HPDE6-E6E7 (cell line): ENCODE results near the gene EHBP1.

Experiments
- DNase-seq: peaks from one replicate; pipeline ENCODE4 v3.0.0; 2011; ENCODE audit warnings: missing footprints; ENCODE audit errors: extremely low spot score

EHBP1 gene

GRCh38 chr2:62705007-62705829 lies at the start of gene EHBP1:
Gene EHBP1, plus strand, starts transcription at chr2:62705713. Its CDS starts 1,479 bp downstream, at chr2:62707192.
- peak; percentile 97 for DNase-seq

DNA sequence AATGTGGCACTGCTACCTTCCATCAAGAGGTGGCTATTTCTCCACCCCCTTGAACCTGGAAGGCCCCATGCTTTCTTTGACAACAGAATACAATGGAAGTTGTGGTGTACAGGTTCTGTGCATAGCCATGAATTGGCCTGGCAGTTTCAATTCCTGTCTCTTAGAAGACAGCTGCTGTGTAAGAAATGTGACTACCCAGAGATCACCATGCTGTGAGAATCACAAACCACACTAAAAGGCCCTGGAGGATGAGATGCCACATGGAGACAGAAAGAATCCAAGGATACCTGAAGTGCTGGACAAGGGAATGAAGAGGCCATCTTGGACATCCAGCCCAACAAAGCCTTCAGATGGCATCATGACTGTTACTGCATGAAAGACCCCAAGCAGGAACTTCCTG lies 47.7 kb upstream of the EHBP1 start:
- DNase-seq, result no peak

DNA sequence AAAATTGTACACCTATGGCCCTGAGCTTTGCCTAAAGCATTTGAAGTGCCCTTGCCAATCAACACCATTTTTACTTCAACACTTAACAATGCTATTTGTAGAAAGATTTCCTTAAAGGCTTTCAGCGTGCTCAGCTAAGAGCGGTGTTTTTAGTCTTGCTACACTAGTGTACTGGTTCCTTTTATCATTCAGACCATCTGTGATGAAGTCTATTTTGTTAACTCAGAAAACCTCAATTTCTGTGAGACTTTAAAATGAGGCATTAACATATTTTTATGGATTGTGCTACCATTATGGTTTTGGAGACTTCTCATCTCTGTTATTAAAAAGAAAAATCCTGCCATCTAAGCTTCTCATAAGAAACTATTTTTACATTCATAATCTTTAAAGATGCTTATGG lies 46.6 kb upstream of the EHBP1 start:
- no peak for DNase-seq

- no peak for DNase-seq
Measured at GRCh38 chr2:62660087-62660486, 45.4 kb upstream of the EHBP1 start.

DNA sequence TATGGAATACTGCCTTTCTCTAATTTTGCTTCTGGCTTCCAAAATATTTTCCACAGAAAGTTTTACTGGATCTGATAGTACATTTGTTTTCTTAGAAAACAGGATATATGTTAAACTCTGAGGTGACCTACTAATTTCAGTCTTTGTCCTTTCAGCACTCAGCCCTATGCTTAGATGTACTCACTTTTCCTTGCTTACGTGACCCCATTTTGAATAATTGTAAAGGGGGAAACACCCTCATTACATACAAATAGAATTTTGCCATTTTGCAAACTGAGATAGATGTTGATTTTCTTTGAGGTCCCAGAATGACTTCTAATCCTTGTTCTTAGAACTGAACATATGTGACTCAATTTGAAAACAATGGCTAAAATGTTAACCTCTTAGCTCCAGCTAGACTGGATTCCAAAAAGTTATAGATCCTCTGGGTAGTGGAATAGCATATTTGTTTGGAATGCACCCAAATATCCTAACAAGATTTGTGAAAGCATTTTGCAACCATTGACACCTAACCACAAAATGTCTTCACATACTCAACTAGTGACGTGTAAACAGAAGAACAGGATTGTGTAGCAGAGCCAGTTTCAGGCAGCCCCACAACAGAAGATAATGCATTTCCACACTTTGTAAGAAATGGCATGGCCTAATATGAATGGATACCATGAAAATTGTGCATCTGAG lies 44.8 kb upstream of the EHBP1 start:
- peak; percentile 34 for DNase-seq

- DNase-seq, result no peak
Measured at GRCh38 chr2:62661263-62661635, 44.3 kb upstream of the EHBP1 start.

DNA sequence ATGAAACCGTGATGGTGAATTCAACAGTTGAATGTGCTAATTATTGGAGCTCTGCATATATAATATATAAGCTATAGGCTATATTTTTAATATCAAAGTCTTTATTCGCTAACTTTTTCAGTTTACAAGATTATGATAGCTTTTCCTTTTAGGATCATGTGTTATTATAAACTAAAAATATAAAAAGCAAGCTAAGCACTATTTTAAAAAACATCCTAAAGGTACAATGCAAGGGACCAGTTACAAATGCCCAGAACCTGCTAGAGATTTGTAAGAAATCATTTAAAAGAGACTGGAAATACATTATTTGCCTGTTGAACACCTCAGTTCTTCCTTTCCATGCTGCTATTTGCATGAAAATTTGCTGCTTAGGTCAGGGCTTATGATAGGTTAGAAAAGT lies 43.4 kb upstream of the EHBP1 start:
- DNase-seq, result no peak

DNA sequence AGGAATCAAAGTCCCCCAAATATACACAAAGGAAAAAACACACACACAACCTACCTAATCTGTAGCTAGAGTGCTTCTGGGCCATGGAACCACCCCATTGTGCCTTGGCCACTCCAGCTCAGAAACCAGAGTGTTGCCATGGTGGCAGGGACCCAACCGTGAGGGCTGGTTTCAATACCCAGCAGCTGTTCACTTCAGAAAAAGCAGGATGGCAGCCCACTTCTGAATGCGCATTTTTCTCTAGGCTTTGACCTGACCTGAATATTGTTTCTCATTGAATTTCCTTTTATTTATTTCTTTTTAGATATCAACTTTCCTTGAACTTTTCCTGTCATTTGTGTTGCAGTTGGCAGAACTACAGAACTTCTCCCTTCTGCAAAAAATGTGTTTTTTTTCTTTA lies 43.0 kb upstream of the EHBP1 start:
- DNase-seq, result no peak

- DNase-seq, result no peak
Measured at GRCh38 chr2:62663411-62663810, 42.1 kb upstream of the EHBP1 start.

- no peak for DNase-seq
Measured at GRCh38 chr2:62663920-62664795, 41.4 kb upstream of the EHBP1 start.

DNA sequence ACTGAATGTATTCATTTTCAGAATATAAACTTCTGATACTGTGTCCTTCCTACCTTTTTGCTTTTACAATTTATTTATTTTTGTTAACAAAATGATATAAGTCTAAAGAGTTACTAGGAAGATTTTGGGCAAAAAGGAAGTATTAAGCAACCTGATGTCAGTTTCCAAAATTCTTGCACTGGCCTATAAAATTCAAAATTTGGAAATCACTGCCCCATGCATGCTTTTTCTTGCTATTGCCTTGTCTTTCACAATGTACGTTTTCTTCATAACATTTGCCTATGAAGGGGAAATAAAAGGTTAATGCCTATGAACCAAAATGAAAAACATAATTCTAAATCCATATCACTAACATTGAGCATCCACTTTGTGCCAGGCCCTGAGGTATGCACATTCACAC lies 40.1 kb upstream of the EHBP1 start:
- DNase-seq, result no peak

GRCh38 chr2:62669180-62669579 lies 36.3 kb upstream of the EHBP1 start:
- no peak for DNase-seq

DNA sequence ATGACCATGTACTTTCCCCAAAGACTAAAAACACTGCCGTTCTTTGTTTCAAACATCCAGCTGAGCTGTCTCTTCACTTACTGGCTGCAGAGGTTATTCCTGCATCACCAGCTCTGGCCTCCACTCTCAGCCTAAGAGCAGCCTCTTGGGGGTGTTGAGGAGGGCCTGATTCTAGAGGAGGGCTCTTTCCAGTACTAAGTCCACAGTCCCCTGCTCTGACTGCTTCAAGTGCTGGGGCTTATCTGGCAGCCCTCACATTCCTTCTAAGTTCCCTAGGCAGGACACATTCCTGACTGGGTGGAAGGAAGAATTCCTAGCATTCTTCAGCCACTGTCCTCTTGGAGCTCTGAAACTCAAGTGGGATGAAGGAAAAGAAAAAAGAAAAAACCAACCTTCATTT lies 32.9 kb upstream of the EHBP1 start:
- no peak for DNase-seq

DNA sequence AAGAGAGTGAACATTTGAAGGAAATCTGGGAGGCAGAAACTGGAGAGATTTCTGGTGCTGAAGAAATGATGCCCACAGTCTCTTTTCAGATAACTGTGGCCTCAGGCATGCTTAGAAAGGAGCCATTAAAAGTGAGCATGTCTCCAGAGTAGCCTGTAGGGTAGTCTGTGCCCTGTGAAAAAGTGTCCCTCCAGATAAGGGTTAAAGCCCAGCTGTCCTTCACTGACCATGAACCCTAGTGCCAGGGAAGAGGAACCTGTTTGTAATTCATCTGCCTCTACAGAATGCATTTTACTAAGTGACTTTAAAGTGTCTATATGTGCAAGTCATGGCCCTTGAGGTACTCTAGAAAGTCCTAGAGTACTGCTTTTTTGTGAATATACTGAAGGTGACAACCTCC lies 30.5 kb upstream of the EHBP1 start:
- no peak for DNase-seq

DNA sequence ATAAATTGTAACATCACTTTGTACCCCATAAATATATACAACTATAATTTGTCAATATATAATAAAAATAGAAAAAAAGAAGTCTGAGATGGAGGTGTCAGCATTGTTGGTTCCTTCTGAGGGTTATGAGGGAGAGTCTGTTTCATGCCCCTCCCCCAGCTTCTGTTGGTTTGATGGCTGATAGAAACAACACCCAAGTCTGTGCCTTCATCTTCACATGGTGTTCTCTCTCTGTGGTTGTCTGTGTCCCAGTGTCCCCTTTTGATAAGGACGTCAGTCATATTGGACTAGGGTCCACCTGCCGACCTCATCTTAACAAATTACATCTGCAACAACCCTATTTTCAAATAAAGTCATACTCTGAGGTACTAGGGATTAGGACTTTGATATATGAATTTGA lies 20.3 kb upstream of the EHBP1 start:
- no peak for DNase-seq

GRCh38 chr2:62686012-62686685 lies 19.4 kb upstream of the EHBP1 start:
- DNase-seq, result no peak

DNA sequence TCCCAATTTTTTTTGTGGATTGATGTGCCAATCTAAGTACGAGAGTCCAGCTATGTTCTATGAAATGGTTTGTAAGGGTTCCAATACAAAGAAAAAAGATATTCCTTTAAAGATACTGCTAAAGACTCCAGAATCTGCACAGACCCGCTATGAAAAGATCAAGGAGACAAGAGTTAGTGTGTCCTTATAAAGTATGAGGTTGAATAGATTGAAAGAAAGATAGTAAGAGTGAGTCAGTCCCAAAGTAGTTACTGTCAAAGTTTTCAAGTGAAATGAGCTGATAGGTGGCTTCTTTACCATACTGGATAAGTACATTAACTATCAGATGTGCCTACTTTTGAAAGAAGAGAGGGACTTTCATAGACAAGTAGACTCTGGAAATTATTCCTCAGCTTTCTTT lies 17.9 kb upstream of the EHBP1 start:
- DNase-seq, result no peak

GRCh38 chr2:62688771-62689170 lies 16.7 kb upstream of the EHBP1 start:
- no peak for DNase-seq

GRCh38 chr2:62691186-62691585 lies 14.3 kb upstream of the EHBP1 start:
- DNase-seq, result no peak

DNA sequence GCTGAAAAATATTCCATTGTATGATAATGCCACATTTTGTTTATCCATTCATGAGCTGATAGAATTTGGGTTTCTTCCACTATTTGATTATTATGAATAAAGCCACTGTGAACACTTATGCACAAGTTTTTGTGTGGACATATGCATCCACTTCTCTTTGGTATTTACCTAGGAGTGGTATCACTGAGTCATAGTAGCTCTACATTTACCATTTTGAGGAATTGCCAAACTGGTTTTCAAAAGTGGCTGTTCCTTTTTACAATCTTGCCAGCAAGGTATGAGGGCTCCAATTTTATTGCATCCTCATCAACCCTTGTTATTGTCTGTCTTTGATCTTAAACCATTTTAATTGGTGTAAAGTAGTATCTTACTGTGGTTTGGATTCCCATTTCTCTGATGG lies 13.3 kb upstream of the EHBP1 start:
- DNase-seq, result no peak

DNA sequence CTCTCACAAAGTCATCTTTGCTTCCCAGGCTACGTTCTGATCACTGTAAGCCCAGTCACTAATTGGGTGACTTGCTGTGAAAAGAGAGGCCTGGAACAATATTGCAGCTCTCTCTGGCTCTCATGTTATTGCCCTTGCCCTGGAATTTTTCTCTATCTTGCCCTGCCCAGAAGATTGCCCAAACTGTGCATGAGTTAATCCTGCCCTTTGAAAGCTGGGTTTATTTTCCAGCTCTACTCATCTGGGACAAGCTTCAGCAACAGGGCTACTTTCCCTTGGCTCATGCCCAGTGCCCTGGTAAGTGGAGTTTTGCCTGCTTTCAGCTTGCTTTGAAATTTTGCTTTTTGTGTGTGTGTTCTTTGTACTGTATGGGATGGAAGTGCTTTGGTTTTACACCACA lies 6.9 kb upstream of the EHBP1 start:
- no peak for DNase-seq

GRCh38 chr2:62704654-62705006 lies 883 bp upstream of the EHBP1 start:
- DNase-seq, result no peak
